H9 (cell line): ENCODE results near the gene PDIA6. TPM values are rescaled to one million over a fixed set of nuclear protein-coding genes. Genes with fewer than 3 reads are reported as not detected.

Experiments used
- DNase-seq: peaks from one replicate; pipeline ENCODE4 v3.0.0-alpha.2; 2017
- H2AFZ ChIP-seq: one replicate; pipeline ENCODE4 v1.6.1; 2013; ENCODE audit warnings: mild to moderate bottlenecking, low read length, control low read depth, moderate library complexity
- H2AK5ac ChIP-seq: 2 replicates; pipeline ENCODE4 v1.6.1; 2013; ENCODE audit warnings: low read length, control low read depth, mixed read lengths; ENCODE audit not compliant: insufficient read length
- H2BK120ac ChIP-seq: one replicate; pipeline ENCODE4 v1.6.1; 2013; ENCODE audit warnings: low read depth, mild to moderate bottlenecking, low read length, control low read depth, inconsistent platforms; ENCODE audit not compliant: poor library complexity, severe bottlenecking
- H2BK12ac ChIP-seq: 2 replicates; pipeline ENCODE4 v1.6.1; 2013; ENCODE audit warnings: low read length, control low read depth, mixed read lengths, low read depth; ENCODE audit not compliant: insufficient read length
- H2BK15ac ChIP-seq: 2 replicates; pipeline ENCODE4 v1.6.1; 2013; ENCODE audit warnings: low read depth, low read length, control low read depth
- H2BK20ac ChIP-seq: one replicate; pipeline ENCODE4 v1.6.1; 2013; ENCODE audit warnings: low read depth, mild to moderate bottlenecking, low read length, control low read depth, inconsistent platforms; ENCODE audit not compliant: poor library complexity, severe bottlenecking
- H2BK5ac ChIP-seq: 2 replicates; pipeline ENCODE4 v1.6.1; 2013; ENCODE audit warnings: low read length, control low read depth, mixed read lengths; ENCODE audit not compliant: insufficient read length
- H3K14ac ChIP-seq: 2 replicates; pipeline ENCODE4 v1.6.1; 2013; ENCODE audit warnings: low read length, control low read depth; ENCODE audit not compliant: insufficient read depth
- H3K18ac ChIP-seq: 2 replicates; pipeline ENCODE4 v1.6.1; 2013; ENCODE audit warnings: low read depth, mild to moderate bottlenecking, mixed read lengths, low read length, control low read depth; ENCODE audit not compliant: insufficient read length
- H3K23ac ChIP-seq: 2 replicates; pipeline ENCODE4 v1.6.1; 2013; ENCODE audit warnings: low read length, control low read depth, mixed read lengths, low read depth; ENCODE audit not compliant: insufficient read length
- H3K23me2 ChIP-seq: 2 replicates; pipeline ENCODE4 v1.6.1; 2013; ENCODE audit warnings: low read depth, mild to moderate bottlenecking, mixed read lengths, low read length, control low read depth; ENCODE audit not compliant: insufficient read length, poor library complexity, severe bottlenecking
- H3K27ac ChIP-seq: 2 replicates; pipeline ENCODE4 v1.5.1; 2013; ENCODE audit warnings: low read length, control low read depth, mixed read lengths, low read depth; ENCODE audit not compliant: insufficient read length
- H3K27me3 ChIP-seq: 2 replicates; pipeline ENCODE4 v1.6.1; 2013; ENCODE audit warnings: low read length, control low read depth, inconsistent platforms; ENCODE audit not compliant: insufficient read depth
- H3K4ac ChIP-seq: 2 replicates; pipeline ENCODE4 v1.6.1; 2013; ENCODE audit warnings: low read depth, mild to moderate bottlenecking, control low read depth, inconsistent platforms, low read length, moderate library complexity
- H3K4me1 ChIP-seq: 2 replicates; pipeline ENCODE4 v1.6.1; 2013; ENCODE audit warnings: low read length, control low read depth, inconsistent platforms; ENCODE audit not compliant: insufficient read depth
- H3K4me2 ChIP-seq: 2 replicates; pipeline ENCODE4 v1.6.1; 2013; ENCODE audit warnings: low read length, control low read depth, mixed read lengths; ENCODE audit not compliant: insufficient read length, insufficient read depth
- H3K56ac ChIP-seq: 2 replicates; pipeline ENCODE4 v1.6.1; 2013; ENCODE audit warnings: low read depth, mild to moderate bottlenecking, mixed read lengths, low read length, control low read depth; ENCODE audit not compliant: insufficient read length
- H3K79me1 ChIP-seq: 2 replicates; pipeline ENCODE4 v1.6.1; 2013; ENCODE audit warnings: low read depth, mild to moderate bottlenecking, moderate library complexity, low read length, control low read depth, inconsistent platforms; ENCODE audit not compliant: insufficient read depth, poor library complexity, severe bottlenecking
- H3K79me2 ChIP-seq: 2 replicates; pipeline ENCODE4 v1.6.1; 2013; ENCODE audit warnings: low read length, control low read depth, inconsistent platforms; ENCODE audit not compliant: insufficient read depth
- H3K9ac ChIP-seq: 2 replicates; pipeline ENCODE4 v1.6.1; 2013; ENCODE audit warnings: low read length, control low read depth, mixed read lengths; ENCODE audit not compliant: insufficient read length; ENCODE audit errors: extremely low read depth
- H3K9me3 ChIP-seq: one replicate; pipeline ENCODE4 v1.6.1; 2013; ENCODE audit warnings: low read depth, low read length, inconsistent platforms; ENCODE audit not compliant: control insufficient read depth
- H3T11ph ChIP-seq: one replicate; pipeline ENCODE4 v1.6.1; 2013; ENCODE audit warnings: mild to moderate bottlenecking, low read length, control low read depth, inconsistent platforms
- H4K20me1 ChIP-seq: one replicate; pipeline ENCODE4 v1.6.1; 2013; ENCODE audit not compliant: control insufficient read depth, insufficient read length, insufficient read depth
- H4K5ac ChIP-seq: 2 replicates; pipeline ENCODE4 v1.6.1; 2013; ENCODE audit warnings: low read depth, mild to moderate bottlenecking, mixed read lengths, low read length, control low read depth; ENCODE audit not compliant: insufficient read length
- H4K8ac ChIP-seq: replicated peaks from 2 replicates; pipeline ENCODE4 v1.6.1; 2013; ENCODE audit warnings: low read length, control low read depth, mixed read lengths, low read depth; ENCODE audit not compliant: insufficient read length
- H4K91ac ChIP-seq: 2 replicates; pipeline ENCODE4 v1.6.1; 2013; ENCODE audit warnings: low read depth, mild to moderate bottlenecking, moderate library complexity, mixed read lengths, low read length, control low read depth; ENCODE audit not compliant: insufficient read length
- H3K27ac Mint-ChIP-seq, 3 experiments: 2 replicates in 2 of 3; 3 replicates in 1 of 3; pipeline ENCODE4 v1.8.0; 2020 to 2021; ENCODE audit warnings: mixed read lengths in 3 of 3, mild to moderate bottlenecking in 1 of 3, moderate library complexity in 1 of 3
- H3K27me3 Mint-ChIP-seq: 2 replicates; pipeline ENCODE4 v1.8.0; 2021; ENCODE audit warnings: low read depth, mild to moderate bottlenecking, moderate library complexity, mixed read lengths
- H3K36me3 Mint-ChIP-seq, 3 experiments: 2 replicates in 2 of 3; 3 replicates in 1 of 3; pipeline ENCODE4 v1.8.0; 2020 to 2021; ENCODE audit warnings: low read depth in 3 of 3, mixed read lengths in 3 of 3; ENCODE audit not compliant: insufficient read depth in 1 of 3
- H3K4me1 Mint-ChIP-seq, 2 experiments: 2 replicates each; pipeline ENCODE4 v1.8.0; 2020; ENCODE audit warnings: mixed read lengths in 2 of 2
- H3K4me3 Mint-ChIP-seq, 2 experiments: 2 replicates in 1 of 2; 3 replicates in 1 of 2; pipeline ENCODE4 v1.8.0; 2020 to 2021; ENCODE audit warnings: mild to moderate bottlenecking in 2 of 2, mixed read lengths in 2 of 2, moderate library complexity in 1 of 2
- H3K9me3 Mint-ChIP-seq, 2 experiments: 2 replicates in 1 of 2; 3 replicates in 1 of 2; pipeline ENCODE4 v1.8.0; 2020; ENCODE audit warnings: mild to moderate bottlenecking in 2 of 2, mixed read lengths in 2 of 2, moderate library complexity in 1 of 2
- WGBS: extraction: QIAGEN DNeasy Blood & Tissue Kit; methylation state at CpG from one replicate; pipeline ENCODE4 v1.1.7; 2013; ENCODE audit warnings: missing lambda C conversion rate, low lambda C conversion rate, mixed read lengths; ENCODE audit not compliant: insufficient read length; ENCODE audit errors: extremely low coverage; 5-methylcytosine and 5-hydroxymethylcytosine counted together
- total RNA-seq: library from RNA; stranded (reverse); gene quantifications from 2 replicates; pipeline ENCODE4 v1.2.1, GENCODE V29; 2021
- TF ChIP-seq, protein P1 (sequence below): fragments of 200-600 bp; sonication (generic); conservative IDR thresholded peaks from 3 replicates; pipeline ENCODE4 v1.8.0; 2021; ENCODE audit warnings: antibody characterized with exemption, mild to moderate bottlenecking

The PDIA6 gene
- total RNA-seq, 1 experiment from 2014 or later = 301 TPM

DNA sequence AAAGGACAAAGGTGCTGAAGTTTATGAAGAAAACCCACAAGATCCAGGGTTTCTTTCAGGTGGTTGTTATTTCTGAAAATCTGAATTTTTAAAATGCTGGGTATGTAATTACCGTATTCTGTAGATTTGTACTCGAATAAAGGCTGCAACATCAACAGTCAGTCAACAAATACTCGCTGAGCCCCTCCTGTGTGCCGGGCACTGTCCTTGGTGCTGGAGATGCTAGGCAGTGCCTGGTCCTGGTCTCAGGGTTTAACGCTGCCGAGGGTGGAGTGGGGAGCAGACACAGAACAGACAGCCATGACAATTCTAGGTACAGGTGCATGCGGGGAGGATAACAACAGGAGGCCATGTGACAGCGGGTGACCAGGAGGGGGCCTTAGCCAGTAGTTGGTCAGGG is 27.2 kb upstream of the PDIA6 start:
- Histone ChIP-seq H3T11ph (no peak overlapping the region), H3K79me2 (no peaks in the 10 kb centered on the region), H3K4ac (no peak overlapping the region), H4K91ac (no peak overlapping the region), H3K23me2 (no peaks in the 10 kb centered on the region), H3K18ac (no peak overlapping the region), H2BK5ac (no peak overlapping the region), H3K27me3 (no peaks in the 10 kb centered on the region), H2BK15ac (no peak overlapping the region), H2BK12ac (no peak overlapping the region), H2BK120ac (no peak overlapping the region), H3K79me1 (no peaks in the 10 kb centered on the region), H3K27ac (no peak overlapping the region), H2AK5ac (no peak overlapping the region), H3K9ac (no peak overlapping the region), H4K20me1 (no peaks in the 10 kb centered on the region), H4K5ac (no peak overlapping the region), H4K8ac (no peak overlapping the region), H2AFZ (no peak overlapping the region), H3K9me3 (no peaks in the 10 kb centered on the region), H3K14ac (no peak overlapping the region), H3K23ac (no peak overlapping the region), H2BK20ac (no peak overlapping the region), H3K4me2 (no peak overlapping the region), H3K56ac (no peak overlapping the region), H3K4me1 (peaks cover 3% of the 10 kb centered on the region; the same call in 1 of the 2 replicates)
- Mint-ChIP-seq H3K27me3 (peaks cover 14% of the 10 kb centered on the region), H3K27ac (no peak overlapping the region), H3K9me3 (peaks cover 25 to 26% of the 10 kb centered on the region in 2 experiments), H3K4me1 (peaks cover 15 to 16% of the 10 kb centered on the region in 2 experiments), H3K36me3 (peaks cover 2 to 21% (median 5%) of the 10 kb centered on the region in 3 experiments; a peak in 6 of 7 replicates), H3K4me3 (no peak overlapping the region)
- no CpG with 5 or more reads among the region's 8 CpGs for WGBS
- peak; percentile 58 for DNase-seq
- TF ChIP-seq, protein P1, sequence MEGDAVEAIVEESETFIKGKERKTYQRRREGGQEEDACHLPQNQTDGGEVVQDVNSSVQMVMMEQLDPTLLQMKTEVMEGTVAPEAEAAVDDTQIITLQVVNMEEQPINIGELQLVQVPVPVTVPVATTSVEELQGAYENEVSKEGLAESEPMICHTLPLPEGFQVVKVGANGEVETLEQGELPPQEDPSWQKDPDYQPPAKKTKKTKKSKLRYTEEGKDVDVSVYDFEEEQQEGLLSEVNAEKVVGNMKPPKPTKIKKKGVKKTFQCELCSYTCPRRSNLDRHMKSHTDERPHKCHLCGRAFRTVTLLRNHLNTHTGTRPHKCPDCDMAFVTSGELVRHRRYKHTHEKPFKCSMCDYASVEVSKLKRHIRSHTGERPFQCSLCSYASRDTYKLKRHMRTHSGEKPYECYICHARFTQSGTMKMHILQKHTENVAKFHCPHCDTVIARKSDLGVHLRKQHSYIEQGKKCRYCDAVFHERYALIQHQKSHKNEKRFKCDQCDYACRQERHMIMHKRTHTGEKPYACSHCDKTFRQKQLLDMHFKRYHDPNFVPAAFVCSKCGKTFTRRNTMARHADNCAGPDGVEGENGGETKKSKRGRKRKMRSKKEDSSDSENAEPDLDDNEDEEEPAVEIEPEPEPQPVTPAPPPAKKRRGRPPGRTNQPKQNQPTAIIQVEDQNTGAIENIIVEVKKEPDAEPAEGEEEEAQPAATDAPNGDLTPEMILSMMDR = no peak
